ENCODE results near the gene LCMT2.

The LCMT2 gene

GRCh38 chr15:43329960-43330779 is at the start of gene LCMT2:
LCMT2 (minus strand) TSS chr15:43330573; CDS start chr15:43330489, 84 bp downstream.
- peak; percentile 82 to 85 for DNase-seq (ENCODE audit: low read depth in 2 of 2)

- DNase-seq (ENCODE audit: low read depth in 2 of 2) = no peak
These were observed 48.2 kb upstream of the LCMT2 start for GRCh38 chr15:43378601-43379000.

- DNase-seq (ENCODE audit: low read depth in 2 of 2) = no peak
These were observed 45.8 kb upstream of the LCMT2 start for GRCh38 chr15:43376017-43376705.

GRCh38 chr15:43370975-43371974 is 40.9 kb upstream of the LCMT2 start, which contains the start of the genes TUBGCP4 and ZSCAN29:
TUBGCP4 (plus strand) TSS chr15:43371101; CDS start chr15:43371355, 254 bp downstream.
ZSCAN29 (minus strand) TSS chr15:43371043; CDS start chr15:43369913, 1,130 bp downstream.
- peak; percentile 57 to 66 for DNase-seq (ENCODE audit: low read depth in 2 of 2)

- DNase-seq (ENCODE audit: low read depth in 2 of 2) = no peak
These were observed 40.1 kb upstream of the LCMT2 start for GRCh38 chr15:43370310-43370974.

- no peak for DNase-seq (ENCODE audit: low read depth in 2 of 2)
These were observed 31.0 kb upstream of the LCMT2 start for GRCh38 chr15:43361313-43361903.

- DNase-seq (ENCODE audit: low read depth in 2 of 2) = no peak
These were observed 30.4 kb upstream of the LCMT2 start for GRCh38 chr15:43360821-43361220.

- DNase-seq (ENCODE audit: low read depth in 2 of 2) = no peak
These were observed 22.5 kb upstream of the LCMT2 start for GRCh38 chr15:43352693-43353382.

- DNase-seq (ENCODE audit: low read depth in 2 of 2) = no peak
These were observed 16.7 kb upstream of the LCMT2 start for GRCh38 chr15:43347114-43347513.

- no peak for DNase-seq (ENCODE audit: low read depth in 2 of 2)
These were observed 15.9 kb upstream of the LCMT2 start for GRCh38 chr15:43346305-43346704.

- DNase-seq (ENCODE audit: low read depth in 2 of 2) = no peak
These were observed 361 bp upstream of the LCMT2 start for GRCh38 chr15:43330780-43331087.

- DNase-seq (ENCODE audit: low read depth in 2 of 2) = no peak
These were observed 985 bp downstream of the LCMT2 start for GRCh38 chr15:43329217-43329959.

GRCh38 chr15:43325039-43325684 is 5.2 kb downstream of the LCMT2 start:
- DNase-seq (ENCODE audit: low read depth in 2 of 2) = no peak

- DNase-seq (ENCODE audit: low read depth in 2 of 2) = no peak
These were observed 11.2 kb downstream of the LCMT2 start for GRCh38 chr15:43318990-43319771.

- DNase-seq (ENCODE audit: low read depth in 2 of 2) = no peak
These were observed 12.7 kb downstream of the LCMT2 start for GRCh38 chr15:43317566-43318184.

- DNase-seq (ENCODE audit: low read depth in 2 of 2) = no peak
These were observed 13.4 kb downstream of the LCMT2 start for GRCh38 chr15:43316971-43317346.

- no peak for DNase-seq (ENCODE audit: low read depth in 2 of 2)
These were observed 14.1 kb downstream of the LCMT2 start for GRCh38 chr15:43316016-43316970.
